GM10266 (cell line): ENCODE results near the gene FAM107B.

Experiments
- DNase-seq: peaks from one replicate; pipeline ENCODE4 v3.0.0; 2012; ENCODE audit errors: extremely low spot score
- TF ChIP-seq, protein P1 (sequence below): IDR thresholded peaks from 2 replicates; pipeline ENCODE4 v1.5.1; 2012; ENCODE audit warnings: mild to moderate bottlenecking, low read depth; ENCODE audit not compliant: control insufficient read depth, insufficient read depth; ENCODE audit errors: missing control alignments

The FAM107B gene

GRCh38 chr10:14540611-14541010 lies 234.1 kb downstream of the FAM107B start:
- TF ChIP-seq, protein P1, sequence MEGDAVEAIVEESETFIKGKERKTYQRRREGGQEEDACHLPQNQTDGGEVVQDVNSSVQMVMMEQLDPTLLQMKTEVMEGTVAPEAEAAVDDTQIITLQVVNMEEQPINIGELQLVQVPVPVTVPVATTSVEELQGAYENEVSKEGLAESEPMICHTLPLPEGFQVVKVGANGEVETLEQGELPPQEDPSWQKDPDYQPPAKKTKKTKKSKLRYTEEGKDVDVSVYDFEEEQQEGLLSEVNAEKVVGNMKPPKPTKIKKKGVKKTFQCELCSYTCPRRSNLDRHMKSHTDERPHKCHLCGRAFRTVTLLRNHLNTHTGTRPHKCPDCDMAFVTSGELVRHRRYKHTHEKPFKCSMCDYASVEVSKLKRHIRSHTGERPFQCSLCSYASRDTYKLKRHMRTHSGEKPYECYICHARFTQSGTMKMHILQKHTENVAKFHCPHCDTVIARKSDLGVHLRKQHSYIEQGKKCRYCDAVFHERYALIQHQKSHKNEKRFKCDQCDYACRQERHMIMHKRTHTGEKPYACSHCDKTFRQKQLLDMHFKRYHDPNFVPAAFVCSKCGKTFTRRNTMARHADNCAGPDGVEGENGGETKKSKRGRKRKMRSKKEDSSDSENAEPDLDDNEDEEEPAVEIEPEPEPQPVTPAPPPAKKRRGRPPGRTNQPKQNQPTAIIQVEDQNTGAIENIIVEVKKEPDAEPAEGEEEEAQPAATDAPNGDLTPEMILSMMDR = no peak
- DNase-seq = no peak

DNA sequence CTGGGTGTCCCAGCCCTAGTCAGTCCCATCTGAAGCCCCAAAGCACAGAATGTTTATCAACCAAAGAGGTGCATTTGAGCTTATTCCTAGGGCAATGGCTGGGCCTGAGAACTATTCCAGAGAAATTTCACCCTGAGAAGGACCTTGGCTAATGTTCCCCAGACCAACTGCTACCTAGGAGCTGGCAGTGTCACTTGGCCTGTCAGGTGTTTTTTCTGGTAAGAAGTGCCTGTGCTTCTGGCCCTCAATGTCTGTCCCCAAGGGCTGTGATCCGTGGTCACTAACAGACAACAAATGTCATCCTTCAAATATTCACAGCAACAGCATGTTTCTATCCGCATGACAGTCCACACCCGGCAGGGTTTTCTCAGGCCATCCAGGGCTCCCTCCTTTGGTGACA lies 234.6 kb downstream of the FAM107B start:
- TF ChIP-seq, protein P1 = no peak
- DNase-seq = no peak

GRCh38 chr10:14539176-14539575 lies 235.5 kb downstream of the FAM107B start:
- TF ChIP-seq, protein P1 = no peak
- no peak for DNase-seq

- TF ChIP-seq, protein P1 = peak; percentile 66
- DNase-seq = peak; percentile 29
Measured at GRCh38 chr10:14536241-14537213, 238.2 kb downstream of the FAM107B start.

- TF ChIP-seq, protein P1 = no peak
- DNase-seq = no peak
Measured at GRCh38 chr10:14535457-14536130, 239.1 kb downstream of the FAM107B start.

GRCh38 chr10:14534152-14534551 lies 240.5 kb downstream of the FAM107B start:
- DNase-seq = no peak
- TF ChIP-seq, protein P1 = no peak
